Peyer's patch (tissue), 4 donors: Measurements from ENCODE around the gene POC1A. TPM values are rescaled to one million over a fixed set of nuclear protein-coding genes. Genes with fewer than 3 reads are reported as not detected.

ENCODE experiments used
- DNase-seq, 3 donors: peaks; one replicate each; pipeline ENCODE4 v3.0.0-alpha.2; 2017 to 2019
- H3K27ac ChIP-seq, 4 donors: fragments of 200-600 bp; sonication (generic); one replicate each; pipeline ENCODE4 v1.5.1; 2016 to 2019
- H3K27me3 ChIP-seq, 2 donors: fragments of 200-600 bp; sonication (generic); one replicate each; pipeline ENCODE4 v1.5.1; 2019
- H3K36me3 ChIP-seq, 3 donors: fragments of 200-600 bp; sonication (generic); one replicate each; pipeline ENCODE4 v1.5.1; 2016 to 2019
- H3K4me1 ChIP-seq, 4 donors: fragments of 200-600 bp; sonication (generic); one replicate each; pipeline ENCODE4 v1.5.1; 2016 to 2019
- H3K4me3 ChIP-seq, 4 donors: fragments of 200-600 bp; sonication (generic); 1 replicate in 3 of 4; 2 replicates in 1 of 4; pipeline ENCODE4 v1.5.1; 2016 to 2019; ENCODE audit warnings: mild to moderate bottlenecking in 1 of 4
- H3K9me3 ChIP-seq, 4 donors: fragments of 200-600 bp; sonication (generic); one replicate each; pipeline ENCODE4 v1.5.1; 2016 to 2019; ENCODE audit warnings: mild to moderate bottlenecking in 1 of 4
- CTCF ChIP-seq, 6 experiments: fragments of 450-650 bp in 4 of 6; fragments of 200-600 bp in 2 of 6; sonication (generic) in 1 of 6; IDR thresholded peaks; one replicate each; pipeline ENCODE4 v1.5.1; 2017 to 2019; ENCODE audit warnings: antibody characterized with exemption in 6 of 6, mild to moderate bottlenecking in 3 of 6, moderate library complexity in 1 of 6
- POLR2A ChIP-seq, 2 donors: fragments of 450-650 bp; IDR thresholded peaks; one replicate each; pipeline ENCODE4 v1.5.1; 2017; ENCODE audit warnings: antibody characterized with exemption in 2 of 2, mild to moderate bottlenecking in 2 of 2, moderate library complexity in 2 of 2
- total RNA-seq, 4 donors: library from RNA; depleted of rRNA; stranded (reverse); fragments of >200 nt; gene quantifications; one replicate each; pipeline ENCODE4 v1.1.0, GENCODE V29; 2016

The POC1A gene
- total RNA-seq, 4 donors from 2014 or later: 3.4 to 9.3 (median 6.5) TPM

GRCh38 chr3:52032702-52033408 lies 121.4 kb downstream of the POC1A start:
- Histone ChIP-seq H3K36me3 (no peaks in the 10 kb centered on the region), H3K9me3 (no peaks in the 10 kb centered on the region), H3K4me1 (no peaks in the 10 kb centered on the region), H3K27ac (no peak overlapping the region), H3K4me3 (no peak overlapping the region), H3K27me3 (no peaks in the 10 kb centered on the region)
- no peak for DNase-seq
- TF ChIP-seq CTCF (IDR thresholded peaks at IDR 0.05): no peak
- TF ChIP-seq POLR2A (IDR thresholded peaks at IDR 0.05): no peak

- no peaks in the 10 kb centered on the region for H3K36me3 ChIP-seq
- no peak for DNase-seq
- no peaks in the 10 kb centered on the region for H3K9me3 ChIP-seq
- no peaks in the 10 kb centered on the region for H3K4me1 ChIP-seq
- H3K27ac ChIP-seq: no peak overlapping the region
- TF ChIP-seq CTCF (IDR thresholded peaks at IDR 0.05) (no peak), POLR2A (IDR thresholded peaks at IDR 0.05) (no peak)
- no peak overlapping the region for H3K4me3 ChIP-seq
- no peaks in the 10 kb centered on the region for H3K27me3 ChIP-seq
Measured at GRCh38 chr3:52031896-52032295, 122.3 kb downstream of the POC1A start.

GRCh38 chr3:52030714-52031310 lies 123.4 kb downstream of the POC1A start:
- H3K4me1 ChIP-seq: no peaks in the 10 kb centered on the region
- no peak for TF ChIP-seq CTCF (IDR thresholded peaks at IDR 0.05)
- H3K9me3 ChIP-seq: no peaks in the 10 kb centered on the region
- H3K36me3 ChIP-seq: no peaks in the 10 kb centered on the region
- no peaks in the 10 kb centered on the region for H3K27me3 ChIP-seq
- no peak overlapping the region for H3K4me3 ChIP-seq
- H3K27ac ChIP-seq: no peak overlapping the region
- no peak for DNase-seq

GRCh38 chr3:52029535-52029934 lies 124.7 kb downstream of the POC1A start:
- no peak overlapping the region for H3K27ac ChIP-seq
- H3K4me3 ChIP-seq: no peak overlapping the region
- no peaks in the 10 kb centered on the region for H3K27me3 ChIP-seq
- no peaks in the 10 kb centered on the region for H3K4me1 ChIP-seq
- no peaks in the 10 kb centered on the region for H3K9me3 ChIP-seq
- no peak for TF ChIP-seq POLR2A (IDR thresholded peaks at IDR 0.05)
- DNase-seq: no peak
- H3K36me3 ChIP-seq: no peaks in the 10 kb centered on the region

- Histone ChIP-seq H3K9me3 (no peaks in the 10 kb centered on the region), H3K36me3 (no peaks in the 10 kb centered on the region), H3K27me3 (no peaks in the 10 kb centered on the region), H3K27ac (no peak overlapping the region), H3K4me1 (no peaks in the 10 kb centered on the region), H3K4me3 (no peak overlapping the region)
- DNase-seq: no peak
- no peak for TF ChIP-seq CTCF (IDR thresholded peaks at IDR 0.05)
- TF ChIP-seq POLR2A (IDR thresholded peaks at IDR 0.05): no peak
Measured at GRCh38 chr3:52029053-52029452, 125.2 kb downstream of the POC1A start.

- no peaks in the 10 kb centered on the region for H3K9me3 ChIP-seq
- no peak for TF ChIP-seq CTCF (IDR thresholded peaks at IDR 0.05)
- no peak for TF ChIP-seq POLR2A (IDR thresholded peaks at IDR 0.05)
- H3K4me3 ChIP-seq: no peak overlapping the region
- no peaks in the 10 kb centered on the region for H3K4me1 ChIP-seq
- no peak overlapping the region for H3K27ac ChIP-seq
- no peak for DNase-seq
- no peaks in the 10 kb centered on the region for H3K36me3 ChIP-seq
- H3K27me3 ChIP-seq: no peaks in the 10 kb centered on the region
Measured at GRCh38 chr3:52028572-52028971, 125.7 kb downstream of the POC1A start.
